Measurements from ENCODE around the gene KANSL2.

GRCh38 chr12:48687592-48687991 lies 5.6 kb upstream of the KANSL2 start:
- TF ChIP-seq RORB (CRISPR knock-in tag; IDR thresholded peaks at IDR 0.05), result no peak
- no peak for TF ChIP-seq CTCF (IDR thresholded peaks at IDR 0.05)
- no peak for TF ChIP-seq TEAD4 (CRISPR knock-in tag; IDR thresholded peaks at IDR 0.05)
- no peak for TF ChIP-seq ATF1 (CRISPR knock-in tag; IDR thresholded peaks at IDR 0.05)
- TF ChIP-seq CBFB (CRISPR knock-in tag; IDR thresholded peaks at IDR 0.05; ENCODE audit: low read depth), result no peak
- no peak for TF ChIP-seq FOXK1 (CRISPR knock-in tag; IDR thresholded peaks at IDR 0.05)
- no peak for TF ChIP-seq USF1 (CRISPR knock-in tag; IDR thresholded peaks at IDR 0.05)

All from WTC11 (cell line).